ENCODE data around the gene DNAJC5G.

Gene DNAJC5G

DNA sequence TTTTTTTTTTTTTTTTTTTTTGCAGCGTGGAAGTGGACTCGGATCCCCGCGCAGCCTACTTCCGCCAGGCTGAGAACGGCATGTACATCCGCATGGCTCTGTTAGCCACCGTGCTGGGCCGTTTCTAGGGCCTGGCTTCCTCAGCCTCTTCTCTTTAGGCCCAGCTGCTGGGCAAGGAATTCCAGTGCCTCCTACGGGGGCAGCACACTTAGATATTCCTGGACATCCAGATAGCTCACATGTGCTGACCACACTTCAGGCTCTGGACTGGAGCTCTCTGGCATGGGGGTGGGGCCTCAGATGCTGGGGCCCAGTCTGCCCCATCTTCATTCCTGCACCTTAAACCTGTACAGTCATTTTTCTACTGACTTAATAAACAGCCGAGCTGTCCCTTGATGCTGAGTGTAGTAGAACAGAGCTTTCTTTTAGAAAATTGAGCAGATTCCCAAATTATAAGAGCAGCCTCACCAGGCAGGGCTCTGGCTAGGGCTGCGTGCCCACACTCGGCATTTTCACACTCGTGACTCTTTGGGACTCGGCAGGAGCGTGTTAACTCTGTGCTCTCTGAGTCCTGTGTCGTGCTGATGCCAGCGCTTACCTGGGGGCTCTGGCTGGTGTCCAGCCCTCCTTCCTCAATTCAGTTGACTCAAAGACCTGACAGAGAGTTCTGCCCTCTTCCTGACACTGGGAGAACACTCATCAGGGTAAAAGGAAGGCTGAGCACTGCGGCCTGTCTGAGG lies 31.7 kb upstream of the DNAJC5G start:
- POLR2A ChIA-PET = no interaction called here
- no peak for DNase-seq (ENCODE audit: extremely low spot score)

DNA sequence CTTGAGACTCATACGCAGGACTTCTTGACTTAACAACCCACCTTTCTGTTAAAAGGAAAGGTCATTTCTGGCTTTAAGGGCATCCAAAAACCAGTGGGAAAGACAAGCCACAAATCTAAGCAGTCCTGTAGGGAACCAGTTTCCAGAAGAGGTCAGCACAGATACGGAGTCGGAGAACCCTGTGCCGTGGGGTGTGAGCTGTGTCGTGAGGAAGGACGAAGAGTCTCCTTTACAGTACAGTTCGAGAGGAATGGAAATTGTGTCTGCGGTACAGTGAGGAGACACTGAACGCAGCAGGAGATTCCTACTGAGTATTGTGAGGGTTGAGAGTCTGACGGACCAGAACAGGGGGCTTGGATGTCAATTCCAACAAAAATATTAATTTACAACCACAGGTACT lies 30.1 kb upstream of the DNAJC5G start:
- ChIA-PET CTCF (interaction anchor here (1.6 kb wide), 1 partner anchor 34 kb away, joined by 6 read pairs; no protein-coding TSS in a partner anchor), POLR2A (no interaction called here)
- TF ChIP-seq, protein P1, sequence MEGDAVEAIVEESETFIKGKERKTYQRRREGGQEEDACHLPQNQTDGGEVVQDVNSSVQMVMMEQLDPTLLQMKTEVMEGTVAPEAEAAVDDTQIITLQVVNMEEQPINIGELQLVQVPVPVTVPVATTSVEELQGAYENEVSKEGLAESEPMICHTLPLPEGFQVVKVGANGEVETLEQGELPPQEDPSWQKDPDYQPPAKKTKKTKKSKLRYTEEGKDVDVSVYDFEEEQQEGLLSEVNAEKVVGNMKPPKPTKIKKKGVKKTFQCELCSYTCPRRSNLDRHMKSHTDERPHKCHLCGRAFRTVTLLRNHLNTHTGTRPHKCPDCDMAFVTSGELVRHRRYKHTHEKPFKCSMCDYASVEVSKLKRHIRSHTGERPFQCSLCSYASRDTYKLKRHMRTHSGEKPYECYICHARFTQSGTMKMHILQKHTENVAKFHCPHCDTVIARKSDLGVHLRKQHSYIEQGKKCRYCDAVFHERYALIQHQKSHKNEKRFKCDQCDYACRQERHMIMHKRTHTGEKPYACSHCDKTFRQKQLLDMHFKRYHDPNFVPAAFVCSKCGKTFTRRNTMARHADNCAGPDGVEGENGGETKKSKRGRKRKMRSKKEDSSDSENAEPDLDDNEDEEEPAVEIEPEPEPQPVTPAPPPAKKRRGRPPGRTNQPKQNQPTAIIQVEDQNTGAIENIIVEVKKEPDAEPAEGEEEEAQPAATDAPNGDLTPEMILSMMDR (IDR thresholded peaks at IDR 0.05; ENCODE audit: control extremely low read depth, extremely low read depth, low read depth, missing control alignments) = no peak
- no peak for DNase-seq (ENCODE audit: extremely low spot score)

More for the DNA sequence above, 31.7 kb upstream of the DNAJC5G start:
- TF ChIP-seq, protein P1 (IDR thresholded peaks at IDR 0.05; ENCODE audit: control extremely low read depth, extremely low read depth, low read depth, missing control alignments) = no peak
- CTCF ChIA-PET = interaction anchor here (4.1 kb wide), 1 partner anchor 36 kb away, joined by 14 read pairs; no protein-coding TSS in a partner anchor

DNA sequence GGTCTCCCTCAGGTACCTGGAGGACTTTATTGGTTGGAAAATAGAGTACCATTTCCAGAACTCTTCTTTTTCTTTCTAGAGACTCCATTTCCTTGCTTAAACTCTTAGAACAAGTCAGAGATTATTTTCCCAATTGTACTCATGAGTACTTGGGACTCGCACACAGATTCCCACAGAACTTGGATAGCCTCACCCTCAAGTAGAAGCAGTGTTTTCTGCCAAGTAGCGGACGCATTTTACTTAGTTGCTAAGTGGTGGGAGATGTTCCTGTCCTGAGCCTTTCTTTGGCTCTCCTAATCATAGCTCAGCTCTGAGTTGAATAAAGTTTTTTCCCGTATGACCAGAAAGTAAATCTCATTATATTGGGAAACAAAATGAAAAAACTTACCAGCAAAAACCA lies 29.6 kb upstream of the DNAJC5G start:
- POLR2A ChIA-PET = no interaction called here
- CTCF ChIA-PET = interaction anchor here (1.6 kb wide), 1 partner anchor 34 kb away, joined by 6 read pairs; no protein-coding TSS in a partner anchor
- no peak for DNase-seq (ENCODE audit: extremely low spot score)
- TF ChIP-seq, protein P1 (IDR thresholded peaks at IDR 0.05; ENCODE audit: control extremely low read depth, extremely low read depth, low read depth, missing control alignments) = no peak

DNA sequence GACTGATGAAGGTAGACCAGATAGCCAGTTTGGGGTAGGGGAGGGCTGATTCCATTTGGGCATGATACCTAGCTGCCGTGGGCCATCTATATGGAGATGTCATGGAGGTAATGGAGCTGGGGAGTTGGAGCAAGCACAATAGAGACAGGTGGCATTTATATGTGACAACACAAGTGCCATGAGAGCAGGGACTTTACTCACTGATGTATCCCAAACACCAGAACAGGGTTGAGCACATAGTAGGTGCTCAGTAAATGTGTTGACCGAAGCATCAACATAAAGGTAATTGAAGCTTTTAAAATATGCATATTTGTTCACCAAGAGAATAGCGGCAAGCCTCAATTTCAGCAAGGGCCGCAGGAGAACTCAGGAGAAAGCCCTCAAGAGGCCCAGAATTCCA lies 27.3 kb upstream of the DNAJC5G start:
- ChIA-PET POLR2A (no interaction called here), CTCF (interaction anchor here (1.1 to 5.1 kb wide), 5 partner anchors 33 to 286 kb away, joined by 3 to 77 read pairs (median 11); partner anchors contain the start of gene TRIM54)
- TF ChIP-seq, protein P1 (IDR thresholded peaks at IDR 0.05; ENCODE audit: control extremely low read depth, extremely low read depth, low read depth, missing control alignments) = no peak
- no peak for DNase-seq (ENCODE audit: extremely low spot score)

DNA sequence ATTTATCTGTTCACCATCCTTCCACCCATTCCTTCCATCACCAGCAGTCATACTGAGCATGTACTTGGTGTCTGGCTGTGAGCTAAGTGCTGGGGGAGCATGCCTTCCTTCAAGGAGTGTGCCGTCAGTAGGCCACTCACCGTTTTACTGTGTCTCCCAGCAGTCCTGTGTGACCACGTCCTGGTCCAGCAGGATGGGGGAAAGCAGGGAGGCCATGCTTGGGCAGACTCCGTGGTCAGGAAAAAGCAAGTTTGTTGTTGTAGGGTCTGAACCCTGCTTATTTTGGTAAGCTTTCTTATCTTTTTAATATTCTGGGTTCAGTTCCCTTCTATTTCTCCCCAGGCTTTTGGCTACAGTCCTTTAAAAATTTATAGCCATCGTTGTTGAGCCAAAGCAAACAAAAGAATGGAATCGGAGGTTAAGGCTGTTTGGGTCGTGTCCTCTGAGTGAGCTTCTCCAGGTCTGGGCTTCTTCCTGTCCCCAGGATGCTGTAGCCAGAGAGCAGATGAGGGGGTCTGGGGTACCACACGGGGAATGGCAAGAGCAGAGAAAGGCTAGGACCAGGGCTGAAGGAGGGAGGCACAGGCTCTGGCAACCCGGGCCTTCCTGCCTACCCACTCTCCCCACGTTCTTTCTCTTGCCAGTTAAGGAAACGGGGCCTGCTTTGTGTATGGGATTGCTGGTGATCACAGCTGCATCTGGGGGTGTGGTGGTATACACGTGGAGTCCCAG lies 25.9 kb upstream of the DNAJC5G start:
- CTCF ChIA-PET = interaction anchor here (0.8 to 5.1 kb wide), 15 partner anchors 9 to 306 kb away, joined by 3 to 77 read pairs (median 4); partner anchors contain the start of gene TRIM54
- TF ChIP-seq, protein P1 (IDR thresholded peaks at IDR 0.05; ENCODE audit: control extremely low read depth, extremely low read depth, low read depth, missing control alignments) = no peak
- POLR2A ChIA-PET = interaction anchor here (0.8 kb wide), 1 partner anchor 10 kb away, joined by 4 read pairs; no protein-coding TSS in a partner anchor
- DNase-seq (ENCODE audit: extremely low spot score) = no peak

DNA sequence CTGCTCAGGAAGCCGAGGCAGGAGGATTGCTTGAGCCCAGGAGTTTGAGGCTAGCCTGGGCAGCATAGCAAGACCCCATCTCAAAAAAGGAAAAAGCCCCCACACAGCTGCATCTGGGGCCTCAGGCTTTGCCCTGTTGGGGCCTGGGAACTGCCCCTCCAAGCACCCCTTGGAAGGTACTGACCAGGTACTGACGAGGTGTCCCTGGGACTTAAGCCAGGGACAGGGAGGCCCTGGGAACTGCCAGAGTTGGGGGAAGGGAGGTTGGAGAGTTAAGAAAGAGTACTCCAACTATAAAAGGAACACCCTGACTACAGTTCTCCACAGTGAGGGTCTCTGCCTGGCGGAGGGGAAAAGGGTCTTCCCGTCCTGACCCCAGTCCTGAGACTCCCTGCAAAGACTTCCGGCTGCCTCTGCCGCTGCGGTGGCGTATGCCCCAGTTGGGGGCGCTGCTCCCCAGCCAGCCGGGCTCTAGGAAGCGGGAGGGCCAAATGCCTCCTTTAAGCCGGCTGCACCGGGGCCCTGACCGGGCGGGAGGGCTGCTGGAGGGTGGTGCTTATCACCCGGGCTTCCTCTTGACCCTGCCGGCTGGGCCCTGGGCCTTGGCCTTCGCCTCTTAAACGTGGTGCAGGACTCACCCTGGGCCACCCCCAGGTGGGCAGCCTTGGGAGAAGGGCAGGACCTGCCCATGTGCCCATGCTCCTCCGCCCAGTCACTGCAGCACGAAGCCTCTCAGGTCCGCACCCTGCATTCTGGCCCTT lies 25.2 kb upstream of the DNAJC5G start:
- POLR2A ChIA-PET = no interaction called here
- TF ChIP-seq, protein P1 (IDR thresholded peaks at IDR 0.05; ENCODE audit: control extremely low read depth, extremely low read depth, low read depth, missing control alignments) = peak; percentile 76
- CTCF ChIA-PET = interaction anchor here (0.7 to 5.1 kb wide), 15 partner anchors 10 to 288 kb away, joined by 3 to 77 read pairs (median 4); partner anchors contain the start of genes SLC30A3 and TRIM54
- DNase-seq (ENCODE audit: extremely low spot score) = peak; percentile 82
